Left lung (tissue), 14 donors: ENCODE measurements around the gene MMP23B. TPM values are rescaled to one million over a fixed set of nuclear protein-coding genes. Genes with fewer than 3 reads are reported as not detected.

Experiments used
- ATAC-seq: fragments of 200-7000 bp; cut with Tn5 transposase; one replicate; pipeline ENCODE4 v1.9.1; 2020; ENCODE audit warnings: moderate library complexity
- DNase-seq, 4 donors: peaks; one replicate each; pipeline ENCODE4 v3.0.0-alpha.2; 2013 to 2020
- H3K27ac ChIP-seq, 2 donors: fragments of 200-600 bp; sonication (generic) in 1 of 2; one replicate each; pipeline versions ENCODE4 v1.5.0 to v1.8.0; 2020 to 2021
- H3K27me3 ChIP-seq, 2 donors: fragments of 200-600 bp; sonication (generic) in 1 of 2; one replicate each; pipeline versions ENCODE4 v1.5.0 to v1.8.0; 2020 to 2021
- H3K36me3 ChIP-seq, 2 donors: fragments of 200-600 bp; sonication (generic) in 1 of 2; one replicate each; pipeline versions ENCODE4 v1.5.0 to v1.8.0; 2020 to 2021
- H3K4me1 ChIP-seq, 2 donors: fragments of 200-600 bp; one replicate each; pipeline ENCODE4 v1.8.0; 2021
- H3K4me3 ChIP-seq, 2 donors: fragments of 200-600 bp; sonication (generic) in 1 of 2; one replicate each; pipeline versions ENCODE4 v1.5.0 to v1.8.0; 2020 to 2021; ENCODE audit warnings: mild to moderate bottlenecking in 1 of 2
- H3K9me3 ChIP-seq, 2 donors: fragments of 200-600 bp; sonication (generic) in 1 of 2; one replicate each; pipeline versions ENCODE4 v1.5.0 to v1.8.0; 2020 to 2021
- CTCF ChIP-seq, 2 donors: fragments of 200-600 bp; sonication (generic) in 1 of 2; IDR thresholded peaks; one replicate each; pipeline versions ENCODE4 v1.5.0 to v1.8.0; 2021; ENCODE audit warnings: antibody characterized with exemption in 2 of 2
- intact Hi-C, 2 donors: fragments of 100-400 bp; cut with DNase I; formaldehyde crosslinking; loops; one replicate each; pipeline versions ENCODE4 v1.11.2 to v1.14.2; 2022
- long read RNA-seq, 12 donors: library from polyadenylated mRNA in 2 of 12; unstranded in 2 of 12; transcript quantifications; one replicate each; pipeline ENCODE4 v2.0.0 and lab custom pipeline, GENCODE V29; 2019 to 2026
- polyA plus RNA-seq, 6 donors: library from polyadenylated mRNA; unstranded; fragments of 120-200 nt; gene quantifications; one replicate each; pipeline ENCODE4 v1.2.1, GENCODE V29; 2013; ENCODE audit not compliant: insufficient read length in 6 of 6
- total RNA-seq, 2 donors: library from RNA; stranded (reverse); fragmentation: NEBNext Ultra II Directional; extraction: Animal tissue kit (Norgen Biotek cat#: 25700); gene quantifications; one replicate each; pipeline ENCODE4 v1.2.1, GENCODE V29; 2021
- donor health status: DM: no; HTN: yes; CAD: no.
- donor health status: DM: no; HTN: no; CAD: no.

MMP23B gene
- 10 to 100 TPM; 43.5 to 56.7 TPM for total RNA-seq
- polyA plus RNA-seq = 10 to 100 TPM; 31.9 to 96.9 (median 58.8) TPM
- long read RNA-seq, donor 1, transcript MMP23B-207 (4 exons, 626 nt) = minor isoform, 5 of 266 reads
- long read RNA-seq, donor 1, transcript MMP23B-202 (7 exons, 1,309 nt) = minor isoform, 15 of 266 reads
- long read RNA-seq, donor 1, transcript MMP23B-201 (8 exons, 1,326 nt) = major isoform, 37 of 266 reads
- long read RNA-seq, donor 1, partial matches to known transcripts = 187 of 266 reads
- long read RNA-seq, donor 1, other reads (novel, unspliced or antisense) = 19 of 266 reads
- long read RNA-seq, donor 2, transcript MMP23B-202 (7 exons, 1,309 nt) = minor isoform, 7 of 221 reads
- long read RNA-seq, donor 2, transcript MMP23B-201 (8 exons, 1,326 nt) = major isoform, 18 of 221 reads
- long read RNA-seq, donor 2, partial matches to known transcripts = 188 of 221 reads
- long read RNA-seq, donor 2, other reads (novel, unspliced or antisense) = 0 of 221 reads
- long read RNA-seq, donor 3, transcript MMP23B-202 (7 exons, 1,309 nt) = minor isoform, 5 of 34 reads
- long read RNA-seq, donor 3, transcript MMP23B-201 (8 exons, 1,326 nt) = major isoform, 25 of 34 reads
- long read RNA-seq, donor 3, partial matches to known transcripts = 0 of 34 reads
- long read RNA-seq, donor 3, other reads (novel, unspliced or antisense) = 0 of 34 reads
- long read RNA-seq, donor 4, transcript MMP23B-201 (8 exons, 1,326 nt) = major isoform, 9 of 20 reads
- long read RNA-seq, donor 4, partial matches to known transcripts = 1 of 20 reads
- long read RNA-seq, donor 4, other reads (novel, unspliced or antisense) = 9 of 20 reads
- long read RNA-seq, donor 5, transcript MMP23B-201 (8 exons, 1,326 nt) = major isoform, 22 of 102 reads
- long read RNA-seq, donor 5, transcript MMP23B-202 (7 exons, 1,309 nt) = minor isoform, 9 of 102 reads
- long read RNA-seq, donor 5, partial matches to known transcripts = 64 of 102 reads
- long read RNA-seq, donor 5, other reads (novel, unspliced or antisense) = 0 of 102 reads
- long read RNA-seq, donor 6, transcript MMP23B-202 (7 exons, 1,309 nt) = minor isoform, 5 of 25 reads
- long read RNA-seq, donor 6, transcript MMP23B-201 (8 exons, 1,326 nt) = major isoform, 19 of 25 reads
- long read RNA-seq, donor 6, partial matches to known transcripts = 0 of 25 reads
- long read RNA-seq, donor 6, other reads (novel, unspliced or antisense) = 0 of 25 reads
- long read RNA-seq, donor 7, transcript MMP23B-201 (8 exons, 1,326 nt) = major isoform, 19 of 40 reads
- long read RNA-seq, donor 7, transcript MMP23B-202 (7 exons, 1,309 nt) = minor isoform, 5 of 40 reads
- long read RNA-seq, donor 7, partial matches to known transcripts = 6 of 40 reads
- long read RNA-seq, donor 7, other reads (novel, unspliced or antisense) = 5 of 40 reads
- long read RNA-seq, donor 8, transcript MMP23B-201 (8 exons, 1,326 nt) = major isoform, 17 of 151 reads
- long read RNA-seq, donor 8, transcript MMP23B-202 (7 exons, 1,309 nt) = minor isoform, 8 of 151 reads
- long read RNA-seq, donor 8, transcript MMP23B-206 (2 exons, 485 nt) = minor isoform, 5 of 151 reads
- long read RNA-seq, donor 8, partial matches to known transcripts = 115 of 151 reads
- long read RNA-seq, donor 8, other reads (novel, unspliced or antisense) = 0 of 151 reads
- long read RNA-seq, donor 9 = 0 reads
- long read RNA-seq, donor 10, transcript MMP23B-201 (8 exons, 1,326 nt) = major isoform, 31 of 43 reads
- long read RNA-seq, donor 10, partial matches to known transcripts = 4 of 43 reads
- long read RNA-seq, donor 10, other reads (novel, unspliced or antisense) = 6 of 43 reads
- long read RNA-seq, donor 11, partial matches to known transcripts = 0 of 3 reads
- long read RNA-seq, donor 11, other reads (novel, unspliced or antisense) = 0 of 3 reads
- long read RNA-seq, donor 12, transcript MMP23B-201 (8 exons, 1,326 nt) = major isoform, 17 of 26 reads
- long read RNA-seq, donor 12, transcript MMP23B-202 (7 exons, 1,309 nt) = minor isoform, 5 of 26 reads
- long read RNA-seq, donor 12, partial matches to known transcripts = 0 of 26 reads
- long read RNA-seq, donor 12, other reads (novel, unspliced or antisense) = 0 of 26 reads

- H3K4me3 ChIP-seq = peak within 1 kb of the TSS; percentile 24 to 25
- peak within 1 kb of the TSS; percentile 61 to 86 for H3K27ac ChIP-seq
- H3K9me3 ChIP-seq = no peaks in the 10 kb centered on the region
- intact Hi-C loops = no loop called here
- H3K27me3 ChIP-seq = peaks cover 9 to 40% of the 10 kb centered on the region in 2 donors
- peak; percentile 14 for ATAC-seq
- H3K4me1 ChIP-seq = peaks cover 3 to 24% of the 10 kb centered on the region in 2 donors
- H3K36me3 ChIP-seq = peaks cover 0 to 27% of the 10 kb centered on the region in 2 donors
- no peak for TF ChIP-seq CTCF (IDR thresholded peaks at IDR 0.05)
- DNase-seq = peak in 3 of 4 donors; percentile 78 to 90 (median 79)
Measured at GRCh38 chr1:1631782-1632420, at the start of gene MMP23B. TSS of gene MMP23B (plus strand) at chr1:1632173. CDS start at chr1:1632219, 46 bp downstream.

DNA sequence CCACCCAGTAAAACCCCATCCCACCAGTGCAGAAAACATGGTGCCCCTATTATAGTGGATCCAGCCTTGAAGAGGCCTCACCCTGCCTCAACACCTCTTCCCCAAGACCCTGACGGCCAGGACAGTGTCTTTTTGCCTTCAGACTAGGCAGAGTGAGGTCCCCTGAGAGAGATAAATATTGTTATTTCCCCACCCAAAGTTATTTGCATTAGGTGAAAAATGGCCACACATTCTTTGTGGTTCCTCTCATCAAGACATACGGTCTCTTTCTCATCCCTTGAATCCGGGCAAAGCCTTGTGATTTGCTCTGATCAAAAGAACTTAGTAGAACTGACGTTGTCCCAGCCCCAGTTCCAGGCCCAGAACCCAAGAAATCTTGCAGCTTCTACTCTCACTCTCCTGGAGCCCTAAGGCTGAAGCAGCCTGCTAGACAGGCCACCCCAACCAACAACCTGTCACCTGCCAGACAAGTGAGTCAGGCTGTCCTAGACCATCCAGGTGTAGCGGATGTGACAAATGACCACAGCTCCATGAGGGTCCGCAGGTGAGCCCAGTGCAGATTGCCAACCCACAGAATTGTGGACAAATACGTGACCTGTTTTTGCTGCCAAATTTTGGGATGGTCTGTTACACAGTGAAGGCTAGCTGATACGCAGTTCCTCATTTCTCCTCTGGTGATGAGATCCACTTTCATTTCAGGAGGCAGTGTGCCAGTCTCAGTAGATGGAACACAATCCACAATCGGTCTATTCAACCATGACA, 49.2 kb upstream of the MMP23B start:
- intact Hi-C loops = no loop called here
- no peak for TF ChIP-seq CTCF (IDR thresholded peaks at IDR 0.05)
- DNase-seq = peak in 1 of 4 donors; percentile 3
- H3K4me1 ChIP-seq = no peaks in the 10 kb centered on the region
- no peaks in the 10 kb centered on the region for H3K36me3 ChIP-seq
- H3K27ac ChIP-seq = no peak overlapping the region
- no peak for ATAC-seq
- no peaks in the 10 kb centered on the region for H3K9me3 ChIP-seq
- H3K27me3 ChIP-seq = peaks cover 0 to 69% of the 10 kb centered on the region in 2 donors
- no peak overlapping the region for H3K4me3 ChIP-seq

- no peak for TF ChIP-seq CTCF (IDR thresholded peaks at IDR 0.05)
- no peak overlapping the region for H3K4me3 ChIP-seq
- H3K36me3 ChIP-seq = no peaks in the 10 kb centered on the region
- peaks cover 0 to 69% of the 10 kb centered on the region in 2 donors for H3K27me3 ChIP-seq
- intact Hi-C loops = no loop called here
- no peaks in the 10 kb centered on the region for H3K4me1 ChIP-seq
- no peak for DNase-seq
- ATAC-seq = no peak
- no peak overlapping the region for H3K27ac ChIP-seq
- no peaks in the 10 kb centered on the region for H3K9me3 ChIP-seq
Measured at GRCh38 chr1:1583347-1584010, 48.5 kb upstream of the MMP23B start.
